B cell (primary cell): ENCODE data around the gene ACTL8. TPM values are rescaled to one million over a fixed set of nuclear protein-coding genes. Genes with fewer than 3 reads are reported as not detected.

Experiments
- ATAC-seq: fragments of 200-7000 bp; cut with Tn5 transposase; one replicate; pipeline ENCODE4 v1.10.0; 2021; ENCODE audit warnings: low read depth, mild to moderate bottlenecking, moderate number of reproducible peaks, moderate library complexity
- CTCF ChIA-PET: fragments of 350-600 bp; sonication (Branson Sonifier 250); formaldehyde crosslinking; loops from one replicate; lab custom pipeline; 2021; ENCODE audit warnings: antibody characterized with exemption, inconsistent platforms; lab: Charles Lee
- POLR2A ChIA-PET: fragments of 350-600 bp; sonication (Branson Sonifier 250); formaldehyde crosslinking; loops from one replicate; lab custom pipeline; 2021; ENCODE audit warnings: antibody characterized with exemption; lab: Charles Lee
- DNase-seq: peaks from one replicate; pipeline ENCODE4 v3.0.0; 2013
- H2AFZ ChIP-seq: 2 replicates; pipeline ENCODE4 v1.6.1; 2012; ENCODE audit warnings: mild to moderate bottlenecking, low read depth, low read length; ENCODE audit not compliant: insufficient read depth, poor library complexity, severe bottlenecking
- H3K27ac ChIP-seq, 2 donors: 1 replicate in 1 of 2; 2 replicates in 1 of 2; pipeline ENCODE4 v1.5.1; 2012 to 2013; ENCODE audit warnings: low read length in 2 of 2, mild to moderate bottlenecking in 2 of 2, moderate library complexity in 1 of 2
- H3K27me3 ChIP-seq, 4 experiments: fragments of 200-600 bp in 1 of 4; sonication (generic) in 1 of 4; replicated peaks in 1 of 4; 1 replicate in 2 of 4; 2 replicates in 2 of 4; pipeline versions ENCODE4 v1.6.1 to v1.7.0; 2013 to 2016; ENCODE audit warnings: low read length in 3 of 4, mild to moderate bottlenecking in 2 of 4, mixed read lengths in 1 of 4, moderate library complexity in 1 of 4; ENCODE audit not compliant: insufficient read depth in 4 of 4, control insufficient read depth in 3 of 4; ENCODE audit errors: control extremely low read depth in 1 of 4
- H3K36me3 ChIP-seq, 2 experiments: replicated peaks in 1 of 2; 1 replicate in 1 of 2; 2 replicates in 1 of 2; pipeline versions ENCODE4 v1.6.1 to v1.7.1; 2013; ENCODE audit warnings: low read length in 1 of 2; ENCODE audit not compliant: insufficient read depth in 2 of 2, control insufficient read depth in 1 of 2; ENCODE audit errors: control extremely low read depth in 1 of 2, extremely low read depth in 1 of 2
- H3K4me1 ChIP-seq, 2 donors: fragments of 200-600 bp in 1 of 2; sonication (generic) in 1 of 2; 1 replicate in 1 of 2; 2 replicates in 1 of 2; pipeline versions ENCODE4 v1.5.1 to v1.6.1; 2013 to 2017; ENCODE audit warnings: low read length in 2 of 2; ENCODE audit not compliant: control insufficient read depth in 2 of 2, insufficient read depth in 2 of 2
- H3K4me2 ChIP-seq: replicated peaks from 2 replicates; pipeline ENCODE3; 2012; ENCODE audit warnings: mild to moderate bottlenecking, low read depth, low read length; ENCODE audit not compliant: poor library complexity, severe bottlenecking
- H3K4me3 ChIP-seq, 5 experiments: fragments of 200-600 bp in 1 of 5; sonication (generic) in 1 of 5; 1 replicate in 3 of 5; 2 replicates in 2 of 5; pipeline versions ENCODE4 v1.5.1 to v1.7.0; 2011 to 2016; ENCODE audit warnings: low read length in 4 of 5, mild to moderate bottlenecking in 4 of 5, low read depth in 2 of 5, control low read depth in 1 of 5, moderate library complexity in 1 of 5; ENCODE audit not compliant: insufficient read depth in 1 of 5; ENCODE audit errors: control extremely low read depth in 1 of 5, extremely low read depth in 1 of 5
- H3K79me2 ChIP-seq: fragments of 200-600 bp; sonication (generic); one replicate; pipeline ENCODE4 v1.6.0; 2016; ENCODE audit warnings: low read length; ENCODE audit not compliant: control insufficient read depth, insufficient read depth
- H3K9ac ChIP-seq: fragments of 200-600 bp; sonication (generic); 2 replicates; pipeline ENCODE4 v1.6.1; 2017; ENCODE audit warnings: mild to moderate bottlenecking, low read length, moderate library complexity
- H3K9me3 ChIP-seq, 3 donors: one replicate each; pipeline versions ENCODE4 v1.6.1 to v1.7.1; 2013; ENCODE audit warnings: low read length in 2 of 3; ENCODE audit not compliant: control insufficient read depth in 2 of 3, insufficient read depth in 1 of 3; ENCODE audit errors: control extremely low read depth in 1 of 3
- H4K20me1 ChIP-seq: 2 replicates; pipeline ENCODE4 v1.6.0; 2012; ENCODE audit warnings: mild to moderate bottlenecking, low read length; ENCODE audit not compliant: insufficient read depth, control insufficient read depth, poor library complexity, severe bottlenecking
- H3K27ac Mint-ChIP-seq: one replicate; pipeline ENCODE4 v1.8.0; 2021; ENCODE audit warnings: mixed read lengths
- H3K27me3 Mint-ChIP-seq: one replicate; pipeline ENCODE4 v1.8.0; 2021; ENCODE audit warnings: mixed read lengths
- H3K4me1 Mint-ChIP-seq: one replicate; pipeline ENCODE4 v1.8.0; 2021; ENCODE audit warnings: mixed read lengths
- H3K4me3 Mint-ChIP-seq: one replicate; pipeline ENCODE4 v1.8.0; 2021; ENCODE audit warnings: mixed read lengths
- H3K9me3 Mint-ChIP-seq: one replicate; pipeline ENCODE4 v1.8.0; 2022; ENCODE audit warnings: mixed read lengths; ENCODE audit not compliant: insufficient read depth
- EZH2 ChIP-seq: IDR thresholded peaks from 2 replicates; pipeline ENCODE4 v1.6.1; 2012; ENCODE audit warnings: borderline replicate concordance, low read depth, mild to moderate bottlenecking, moderate library complexity, low read length; ENCODE audit not compliant: insufficient read depth, poor library complexity, severe bottlenecking
- WGBS: methylation state at CpG from one replicate; pipeline ENCODE4 v1.1.5; 2013; ENCODE audit warnings: missing lambda C conversion rate; ENCODE audit not compliant: insufficient coverage; 5-methylcytosine and 5-hydroxymethylcytosine counted together
- intact Hi-C: fragments of 100-400 bp; cut with micrococcal nuclease; formaldehyde crosslinking; loops from one replicate; pipeline ENCODE4 v1.10.0; 2022
- polyA plus RNA-seq: library from polyadenylated mRNA; depleted of rRNA; stranded (reverse); fragments of >200 nt; gene quantifications from 2 replicates; pipeline ENCODE4 v1.2.3, GENCODE V29; 2012
- total RNA-seq, 2 donors: library from RNA; stranded (reverse); fragments of 120-200 nt in 1 of 2; gene quantifications; 1 replicate in 1 of 2; 2 replicates in 1 of 2; pipeline versions ENCODE4 v1.2.3 to v1.2.4, GENCODE V29; 2013 to 2022
- TF ChIP-seq, protein P1 (sequence below): fragments of 200-600 bp; IDR thresholded peaks from one replicate; pipeline ENCODE4 v1.8.0; 2022; ENCODE audit warnings: antibody characterized with exemption, mild to moderate bottlenecking

Gene ACTL8
- total and polyA plus RNA-seq, 2 donors (not counting 1 experiment from before 2014, with no cell fraction given), result not detected

DNA sequence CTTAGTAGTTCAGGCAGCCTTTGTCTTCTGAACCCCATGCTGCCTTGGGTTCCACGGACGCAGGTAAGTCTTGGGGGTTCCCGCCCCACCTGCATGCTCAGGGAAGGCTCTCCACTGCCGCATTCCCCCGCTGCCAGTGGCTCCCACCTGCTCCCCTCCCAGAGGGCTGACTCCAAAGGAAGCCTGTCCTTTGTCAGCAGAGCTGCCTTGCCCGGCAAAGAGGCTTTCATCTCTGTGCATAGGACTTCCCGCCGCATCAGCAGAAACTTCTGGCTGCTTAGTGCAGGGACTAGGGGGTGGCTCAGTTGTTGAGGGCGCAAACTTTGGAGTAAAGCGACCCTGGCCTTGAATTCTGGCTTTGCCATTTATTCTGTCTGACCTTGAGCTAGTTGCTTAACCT is 25.2 kb upstream of the ACTL8 start:
- Histone ChIP-seq H3K27me3 (no peaks in the 10 kb centered on the region), H3K27ac (no peak overlapping the region), H4K20me1 (no peaks in the 10 kb centered on the region), H3K36me3 (no peaks in the 10 kb centered on the region), H3K9ac (no peak overlapping the region), H3K4me1 (no peaks in the 10 kb centered on the region), H3K4me2 (no peak overlapping the region), H3K4me3 (no peak overlapping the region), H3K79me2 (no peaks in the 10 kb centered on the region), H3K9me3 (peaks cover 0 to 13% (median 0%) of the 10 kb centered on the region in 3 donors), H2AFZ (no peak overlapping the region)
- intact Hi-C loops, result no loop called here
- WGBS, result 84% methylated on average over 7 of the region's 10 CpGs
- no peaks in the 10 kb centered on the region for H3K4me1 Mint-ChIP-seq
- ATAC-seq (no peak), DNase-seq (no peak)
- H3K27me3 Mint-ChIP-seq, result peaks cover 8% of the 10 kb centered on the region
- no peak overlapping the region for H3K4me3 Mint-ChIP-seq
- POLR2A ChIA-PET, result no interaction called here
- CTCF ChIA-PET, result no interaction called here
- no peaks in the 10 kb centered on the region for H3K9me3 Mint-ChIP-seq
- H3K27ac Mint-ChIP-seq, result no peak overlapping the region
- no peak for TF ChIP-seq EZH2
- TF ChIP-seq, protein P1, sequence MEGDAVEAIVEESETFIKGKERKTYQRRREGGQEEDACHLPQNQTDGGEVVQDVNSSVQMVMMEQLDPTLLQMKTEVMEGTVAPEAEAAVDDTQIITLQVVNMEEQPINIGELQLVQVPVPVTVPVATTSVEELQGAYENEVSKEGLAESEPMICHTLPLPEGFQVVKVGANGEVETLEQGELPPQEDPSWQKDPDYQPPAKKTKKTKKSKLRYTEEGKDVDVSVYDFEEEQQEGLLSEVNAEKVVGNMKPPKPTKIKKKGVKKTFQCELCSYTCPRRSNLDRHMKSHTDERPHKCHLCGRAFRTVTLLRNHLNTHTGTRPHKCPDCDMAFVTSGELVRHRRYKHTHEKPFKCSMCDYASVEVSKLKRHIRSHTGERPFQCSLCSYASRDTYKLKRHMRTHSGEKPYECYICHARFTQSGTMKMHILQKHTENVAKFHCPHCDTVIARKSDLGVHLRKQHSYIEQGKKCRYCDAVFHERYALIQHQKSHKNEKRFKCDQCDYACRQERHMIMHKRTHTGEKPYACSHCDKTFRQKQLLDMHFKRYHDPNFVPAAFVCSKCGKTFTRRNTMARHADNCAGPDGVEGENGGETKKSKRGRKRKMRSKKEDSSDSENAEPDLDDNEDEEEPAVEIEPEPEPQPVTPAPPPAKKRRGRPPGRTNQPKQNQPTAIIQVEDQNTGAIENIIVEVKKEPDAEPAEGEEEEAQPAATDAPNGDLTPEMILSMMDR, result no peak

DNA sequence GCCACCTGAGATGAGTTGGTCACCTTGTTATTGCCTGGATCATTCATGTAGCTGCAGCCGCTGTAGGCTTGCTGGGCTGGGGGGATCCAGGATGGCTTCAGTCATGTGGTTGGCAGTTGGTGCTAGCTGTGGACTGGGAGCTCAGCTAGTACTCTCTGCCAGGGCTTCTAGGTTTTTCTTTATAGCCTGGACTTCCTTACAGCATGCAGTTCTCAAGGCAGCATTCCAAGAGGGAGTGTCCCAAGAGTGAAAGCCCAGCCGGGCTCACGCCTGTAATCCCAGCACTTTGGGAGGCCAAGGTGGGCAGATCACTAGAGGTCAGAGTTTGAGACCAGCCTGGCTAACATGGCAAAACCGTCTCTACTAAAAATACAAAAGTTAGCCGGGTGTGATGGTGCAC is 23.7 kb upstream of the ACTL8 start:
- WGBS, result 88% methylated on average over 4 of the region's 5 CpGs
- no peak overlapping the region for H3K27ac Mint-ChIP-seq

More for the DNA sequence above, 23.7 kb upstream of the ACTL8 start:
- no peaks in the 10 kb centered on the region for H3K79me2 ChIP-seq
- Mint-ChIP-seq H3K27me3 (peaks cover 5% of the 10 kb centered on the region), H3K9me3 (no peaks in the 10 kb centered on the region), H3K4me1 (no peaks in the 10 kb centered on the region), H3K4me3 (no peak overlapping the region)
- no peak overlapping the region for H3K4me2 ChIP-seq
- TF ChIP-seq, protein P1, result no peak
- TF ChIP-seq EZH2, result no peak
- ATAC-seq, result no peak
- CTCF ChIA-PET, result no interaction called here
- H3K27ac ChIP-seq, result no peak overlapping the region
- no peaks in the 10 kb centered on the region for H3K4me1 ChIP-seq
- intact Hi-C loops, result no loop called here
- no peak overlapping the region for H3K4me3 ChIP-seq
- no peaks in the 10 kb centered on the region for H4K20me1 ChIP-seq
- peaks cover 0 to 10% (median 0%) of the 10 kb centered on the region in 3 donors for H3K9me3 ChIP-seq
- no peaks in the 10 kb centered on the region for H3K36me3 ChIP-seq
- no peaks in the 10 kb centered on the region for H3K27me3 ChIP-seq
- POLR2A ChIA-PET, result no interaction called here
- no peak overlapping the region for H3K9ac ChIP-seq
- H2AFZ ChIP-seq, result no peak overlapping the region
- no peak for DNase-seq
